ENCODE results near the gene TTC16. TPM values are rescaled to one million over a fixed set of nuclear protein-coding genes. Genes with fewer than 3 reads are reported as not detected.

Gene TTC16
- total RNA-seq, 1 donor from 2014 or later: not detected

GRCh38 chr9:127770583-127770904 is 54.7 kb downstream of the TTC16 start:
- no peak overlapping the region for H3K27ac ChIP-seq
- peak overlapping the region; percentile 44 for H3K4me3 ChIP-seq
- H3K27ac Mint-ChIP-seq: no peak overlapping the region

DNA sequence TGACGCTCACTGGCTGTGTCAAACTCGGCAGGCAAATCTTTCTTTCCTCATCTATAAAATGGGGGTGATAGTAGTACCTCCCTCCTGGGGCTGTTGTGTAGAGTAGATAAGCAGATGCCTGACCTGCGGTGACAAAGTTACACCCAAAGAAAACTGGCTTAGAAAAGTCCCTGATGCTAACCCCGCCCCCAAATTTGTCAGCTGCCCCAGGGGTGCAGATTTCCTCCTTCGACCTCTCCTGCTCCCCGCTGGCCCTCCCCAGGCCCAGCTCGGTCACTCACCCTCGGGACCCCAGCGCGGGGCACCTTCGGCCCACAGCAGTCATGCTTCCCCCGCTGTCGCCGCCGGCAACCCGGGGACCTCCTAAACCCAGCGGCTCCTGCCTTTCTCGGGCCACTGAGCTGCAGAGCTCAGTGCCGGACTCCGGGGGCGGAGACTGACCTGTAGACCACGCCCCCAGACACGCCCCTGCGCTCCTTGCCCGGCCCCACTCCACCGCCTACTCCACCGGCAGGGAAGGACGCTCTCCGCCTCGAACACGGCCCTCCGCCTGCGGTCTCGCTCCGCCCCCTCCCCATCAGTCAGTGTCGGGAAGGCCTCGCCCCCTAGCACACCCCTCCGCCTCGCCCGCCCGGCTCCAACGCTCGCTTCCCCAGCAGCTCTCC is 55.2 kb downstream of the TTC16 start:
- DNase-seq (ENCODE audit: low spot score): peak; percentile 99
- no peaks in the 10 kb centered on the region for H3K9me3 ChIP-seq (ENCODE audit: low read depth)
- H3K27ac ChIP-seq: no peak overlapping the region
- peaks cover 8% of the 10 kb centered on the region for H3K27me3 ChIP-seq
- H3K4me1 Mint-ChIP-seq: peaks cover 32% of the 10 kb centered on the region
- no peak for TF ChIP-seq EZH2 (IDR thresholded peaks at IDR 0.05)
- H3K27ac Mint-ChIP-seq: no peak overlapping the region
- H3K9ac ChIP-seq: no peak overlapping the region
- peak overlapping the region; percentile 83 for H3K4me3 Mint-ChIP-seq
- no peaks in the 10 kb centered on the region for H3K79me2 ChIP-seq (ENCODE audit: low read depth)
- peak overlapping the region; percentile 44 for H3K4me3 ChIP-seq
- peaks cover 4% of the 10 kb centered on the region for H3K4me1 ChIP-seq
- H2AFZ ChIP-seq (replicated peaks): peak overlapping the region; percentile 44
- H3K36me3 ChIP-seq: no peaks in the 10 kb centered on the region
- H3K9me3 Mint-ChIP-seq: no peaks in the 10 kb centered on the region
- peak overlapping the region; percentile 74 for H3K4me2 ChIP-seq
- peaks cover 20% of the 10 kb centered on the region for H3F3A ChIP-seq (ENCODE audit: low read depth)
- no peaks in the 10 kb centered on the region for H4K20me1 ChIP-seq (ENCODE audit: low read depth)
- H3K36me3 Mint-ChIP-seq: no peaks in the 10 kb centered on the region
- H3K27me3 Mint-ChIP-seq (ENCODE audit: insufficient read depth, low read depth): peaks cover 16% of the 10 kb centered on the region

More at GRCh38 chr9:127770583-127770904, 54.7 kb downstream of the TTC16 start:
- Histone ChIP-seq H2AFZ (replicated peaks) (peak overlapping the region; percentile 44), H3K36me3 (no peaks in the 10 kb centered on the region), H3K4me2 (peak overlapping the region; percentile 74), H3K4me1 (peaks cover 4% of the 10 kb centered on the region), H3K9ac (no peak overlapping the region), H3K9me3 (ENCODE audit: low read depth) (no peaks in the 10 kb centered on the region), H3F3A (ENCODE audit: low read depth) (peaks cover 20% of the 10 kb centered on the region), H3K79me2 (ENCODE audit: low read depth) (no peaks in the 10 kb centered on the region), H4K20me1 (ENCODE audit: low read depth) (no peaks in the 10 kb centered on the region), H3K27me3 (peaks cover 8% of the 10 kb centered on the region)
- peaks cover 32% of the 10 kb centered on the region for H3K4me1 Mint-ChIP-seq
- H3K27me3 Mint-ChIP-seq (ENCODE audit: insufficient read depth, low read depth): peaks cover 20% of the 10 kb centered on the region
- no peaks in the 10 kb centered on the region for H3K9me3 Mint-ChIP-seq
- peak overlapping the region; percentile 83 for H3K4me3 Mint-ChIP-seq
- no peaks in the 10 kb centered on the region for H3K36me3 Mint-ChIP-seq
- peak; percentile 33 for DNase-seq (ENCODE audit: low spot score)
- TF ChIP-seq EZH2phosphoT487 (IDR thresholded peaks at IDR 0.05): no peak
- TF ChIP-seq EZH2 (IDR thresholded peaks at IDR 0.05): no peak
- no peak for TF ChIP-seq CTCF (IDR thresholded peaks at IDR 0.05)

DNA sequence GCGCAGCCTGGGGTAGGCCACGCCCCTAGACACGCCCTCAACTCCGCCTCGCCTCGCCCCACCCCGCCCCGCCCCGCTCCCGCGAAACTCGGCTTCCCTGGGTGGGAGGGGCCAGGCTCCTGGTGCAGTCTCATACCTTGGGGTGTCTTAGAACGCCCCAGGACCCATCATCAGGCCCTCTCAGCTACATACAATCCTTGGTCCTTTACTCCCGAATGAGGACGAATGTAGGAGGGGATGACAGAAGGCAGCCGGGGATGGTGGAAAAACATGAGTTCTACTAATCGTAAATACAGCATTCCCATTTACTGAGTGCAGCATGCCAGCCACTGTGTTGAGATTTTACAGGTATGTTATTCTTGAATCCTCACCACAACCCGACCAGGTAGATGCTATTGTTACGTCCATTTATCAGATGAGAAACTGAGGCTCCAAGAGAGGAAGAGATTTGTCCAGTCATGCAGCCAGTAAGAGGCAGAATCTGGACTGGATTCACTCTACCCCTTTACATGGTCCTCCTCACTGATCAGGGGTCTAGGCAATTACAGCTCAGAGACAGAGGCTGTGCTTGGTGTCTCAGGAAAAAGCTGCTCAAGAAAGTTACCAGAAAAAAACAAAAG is 55.8 kb downstream of the TTC16 start:
- H3K4me1 ChIP-seq: peaks cover 9% of the 10 kb centered on the region
- H2AFZ ChIP-seq (replicated peaks): peak overlapping the region; percentile 66

More for the DNA sequence above, 55.8 kb downstream of the TTC16 start:
- Histone ChIP-seq H3K36me3 (no peaks in the 10 kb centered on the region), H3K27me3 (peaks cover 8% of the 10 kb centered on the region), H3K79me2 (ENCODE audit: low read depth) (no peaks in the 10 kb centered on the region), H3K27ac (no peak overlapping the region), H3F3A (ENCODE audit: low read depth) (peaks cover 22% of the 10 kb centered on the region), H4K20me1 (ENCODE audit: low read depth) (no peaks in the 10 kb centered on the region), H3K9me3 (ENCODE audit: low read depth) (no peaks in the 10 kb centered on the region), H3K4me3 (peak overlapping the region; percentile 38), H3K9ac (no peak overlapping the region), H3K4me2 (peak overlapping the region; percentile 69)
- Mint-ChIP-seq H3K4me3 (peak overlapping the region; percentile 83), H3K27ac (no peak overlapping the region), H3K9me3 (no peaks in the 10 kb centered on the region), H3K27me3 (ENCODE audit: insufficient read depth, low read depth) (peaks cover 14% of the 10 kb centered on the region), H3K4me1 (peaks cover 39% of the 10 kb centered on the region), H3K36me3 (no peaks in the 10 kb centered on the region)
- no peak for DNase-seq (ENCODE audit: low spot score)
- TF ChIP-seq EZH2 (IDR thresholded peaks at IDR 0.05) (no peak), EZH2phosphoT487 (IDR thresholded peaks at IDR 0.05) (no peak), CTCF (IDR thresholded peaks at IDR 0.05) (no peak)
